ENCODE measurements around the gene CD40.

DNA sequence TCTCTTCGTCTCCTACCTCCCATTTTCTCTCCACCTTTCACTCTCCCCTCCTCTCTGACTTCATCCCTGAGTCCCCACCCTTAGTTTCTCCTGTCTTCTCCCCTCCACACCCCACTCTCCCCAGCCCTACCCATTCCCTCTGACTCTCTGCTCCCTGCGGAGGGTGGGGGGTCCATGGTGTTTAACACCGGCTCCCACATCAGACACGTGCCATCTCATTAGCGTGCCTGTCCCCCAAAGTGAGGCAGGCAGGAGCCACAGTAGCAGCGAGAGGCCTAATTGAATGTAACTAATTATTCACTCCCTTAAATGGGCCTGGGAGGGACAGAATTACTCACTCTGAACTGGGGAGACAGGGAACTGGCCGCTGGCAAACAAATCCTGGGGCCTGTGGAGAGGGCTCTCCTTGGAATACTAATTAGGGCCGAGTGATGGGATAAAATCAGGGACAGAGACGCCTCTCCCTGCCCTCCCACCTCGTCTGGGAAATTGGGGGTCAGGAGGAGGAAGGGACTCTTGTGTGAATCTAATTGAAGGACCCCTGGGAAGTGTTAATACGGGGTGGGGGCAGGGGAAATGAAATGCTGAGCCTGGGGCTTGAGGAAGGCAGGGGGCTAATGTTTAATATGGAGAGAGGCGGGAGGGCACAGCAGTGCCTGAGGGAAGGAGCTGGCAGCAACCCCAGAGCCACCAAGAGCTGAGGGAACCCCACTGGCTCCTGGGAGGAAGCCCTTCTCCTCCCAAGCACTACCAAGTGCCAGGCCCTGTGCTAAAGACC lies 17.9 kb downstream of the CD40 start:
- TF ChIP-seq, protein P1, sequence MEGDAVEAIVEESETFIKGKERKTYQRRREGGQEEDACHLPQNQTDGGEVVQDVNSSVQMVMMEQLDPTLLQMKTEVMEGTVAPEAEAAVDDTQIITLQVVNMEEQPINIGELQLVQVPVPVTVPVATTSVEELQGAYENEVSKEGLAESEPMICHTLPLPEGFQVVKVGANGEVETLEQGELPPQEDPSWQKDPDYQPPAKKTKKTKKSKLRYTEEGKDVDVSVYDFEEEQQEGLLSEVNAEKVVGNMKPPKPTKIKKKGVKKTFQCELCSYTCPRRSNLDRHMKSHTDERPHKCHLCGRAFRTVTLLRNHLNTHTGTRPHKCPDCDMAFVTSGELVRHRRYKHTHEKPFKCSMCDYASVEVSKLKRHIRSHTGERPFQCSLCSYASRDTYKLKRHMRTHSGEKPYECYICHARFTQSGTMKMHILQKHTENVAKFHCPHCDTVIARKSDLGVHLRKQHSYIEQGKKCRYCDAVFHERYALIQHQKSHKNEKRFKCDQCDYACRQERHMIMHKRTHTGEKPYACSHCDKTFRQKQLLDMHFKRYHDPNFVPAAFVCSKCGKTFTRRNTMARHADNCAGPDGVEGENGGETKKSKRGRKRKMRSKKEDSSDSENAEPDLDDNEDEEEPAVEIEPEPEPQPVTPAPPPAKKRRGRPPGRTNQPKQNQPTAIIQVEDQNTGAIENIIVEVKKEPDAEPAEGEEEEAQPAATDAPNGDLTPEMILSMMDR (IDR thresholded peaks at IDR 0.05), result no peak
- no peak for TF ChIP-seq POLR2A (IDR thresholded peaks at IDR 0.05)

Data from testis (tissue), 2 donors.